G401 (cell line): ENCODE results near the gene ISG20L2. TPM values are rescaled to one million over a fixed set of nuclear protein-coding genes. Genes with fewer than 3 reads are reported as not detected.

ENCODE experiments used
- DNase-seq: peaks from one replicate; pipeline ENCODE4 v3.0.0-alpha.2; 2015; ENCODE audit warnings: low spot score
- in situ Hi-C: cut with HindIII; loops from 2 replicates; pipeline ENCODE4 v1.10.0; 2016; ENCODE audit warnings: low sequenced_read_pairs, mixed read lengths
- total RNA-seq: library from RNA; depleted of rRNA; stranded (reverse); fragments of >200 nt; shearing (Covaris generic); gene quantifications from 2 replicates; pipeline ENCODE4 v1.2.3, GENCODE V29; 2014

The ISG20L2 gene
- total RNA-seq, 1 experiment from 2014 or later, result 31.9 TPM

DNA sequence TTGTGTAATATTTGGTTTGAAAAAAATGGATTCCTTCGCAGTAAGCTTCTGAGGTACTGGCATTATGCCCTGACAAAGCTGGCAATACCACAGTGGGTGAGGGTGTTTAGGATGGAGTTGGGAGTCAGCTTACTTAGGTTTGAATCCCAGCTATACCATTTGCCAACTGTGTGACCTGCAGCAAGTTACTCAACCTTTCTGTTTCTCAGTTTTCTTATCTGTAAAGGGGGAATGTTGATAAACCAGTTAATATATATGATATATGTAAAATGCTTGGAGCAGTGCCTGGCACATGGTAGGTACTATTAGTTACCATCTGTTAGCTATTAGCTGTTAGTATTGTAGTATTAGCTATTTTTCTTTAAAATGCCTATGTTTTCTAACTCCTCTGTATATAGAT lies 27.8 kb upstream of the ISG20L2 start:
- no peak for DNase-seq
- in situ Hi-C loops, result no loop called here

GRCh38 chr1:156755527-156755950 lies 27.0 kb upstream of the ISG20L2 start:
- no peak for DNase-seq
- in situ Hi-C loops, result no loop called here

- no peak for DNase-seq
- in situ Hi-C loops, result no loop called here
These were observed 25.7 kb upstream of the ISG20L2 start for GRCh38 chr1:156754219-156754618.

GRCh38 chr1:156752843-156753482 lies 24.4 kb upstream of the ISG20L2 start:
- no peak for DNase-seq
- in situ Hi-C loops, result no loop called here

DNA sequence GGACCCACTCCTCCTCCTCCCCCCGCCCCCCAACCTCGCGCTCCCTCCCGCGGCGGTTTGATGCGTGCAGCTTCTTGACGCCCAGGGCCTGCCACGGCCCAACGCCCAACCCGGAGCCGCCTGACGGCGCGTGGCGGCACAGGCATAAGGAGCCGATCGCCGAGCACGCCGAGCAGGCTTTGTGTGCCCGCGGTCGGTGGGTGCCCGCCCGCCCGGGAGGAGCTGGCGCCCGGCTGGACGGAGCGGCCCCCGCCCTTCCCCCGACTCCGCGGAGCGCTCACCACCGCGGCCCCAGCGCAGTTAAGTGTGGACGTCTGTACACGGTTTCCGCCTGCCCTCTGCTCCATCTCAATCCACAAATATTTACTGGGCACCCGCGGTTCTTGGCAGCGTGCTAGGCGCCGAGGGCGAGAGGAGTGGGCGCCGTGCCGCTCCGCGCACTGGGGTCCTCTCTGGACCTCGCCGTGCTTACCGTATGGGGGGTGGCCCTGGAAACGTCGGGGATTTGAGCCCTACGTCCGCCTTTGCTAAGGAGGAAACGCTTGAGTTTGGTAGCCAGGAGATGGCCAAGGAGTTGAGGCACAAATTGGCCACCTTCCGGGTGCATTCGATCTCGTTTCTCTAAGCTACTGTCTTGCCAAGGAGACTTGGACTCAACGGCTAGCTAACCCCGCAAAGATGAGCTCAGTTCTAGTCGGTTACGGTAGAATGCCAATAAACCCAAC lies 23.4 kb upstream of the ISG20L2 start:
- in situ Hi-C loops, result no loop called here
- DNase-seq, result peak; percentile 97

- in situ Hi-C loops, result no loop called here
- no peak for DNase-seq
These were observed 22.8 kb upstream of the ISG20L2 start, which contains the start of gene HDGF for GRCh38 chr1:156751451-156751756. HDGF (minus strand) TSS chr1:156751675; CDS start chr1:156751429, 246 bp downstream.

DNA sequence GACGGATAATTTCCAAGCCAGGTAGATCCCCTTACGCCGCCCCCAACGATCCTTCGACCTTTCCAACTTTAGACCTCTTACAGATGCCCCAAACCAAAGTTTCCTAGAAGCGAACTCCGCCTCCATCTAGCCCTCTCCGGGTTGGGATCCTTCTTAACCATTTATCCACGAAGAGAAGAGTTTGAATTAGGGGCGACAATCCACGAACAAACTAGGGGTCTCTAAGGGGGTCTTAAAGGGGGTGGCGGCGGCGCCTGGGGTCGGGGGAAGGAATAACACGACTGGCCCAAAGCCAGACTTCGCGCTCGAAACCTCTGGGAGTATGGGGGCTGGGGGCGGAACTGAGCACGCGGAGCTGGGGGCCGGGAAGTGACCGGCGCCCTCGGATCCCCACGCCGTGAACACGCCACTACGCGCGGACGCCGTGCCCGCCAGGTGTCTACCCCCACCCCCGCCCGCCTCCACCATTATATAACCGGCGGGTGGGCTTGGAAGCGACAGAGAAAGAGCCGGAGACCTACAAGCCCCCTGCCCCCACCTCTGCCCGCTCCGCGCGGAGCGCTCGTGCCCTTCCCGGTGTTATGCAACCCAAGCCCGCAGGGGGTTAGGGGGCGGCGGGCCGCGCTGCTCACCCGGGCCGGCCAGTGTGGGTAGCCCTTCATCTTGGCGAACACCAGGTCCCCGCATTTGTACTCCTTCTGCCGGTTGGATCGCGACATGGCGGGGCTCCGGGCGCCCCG lies 22.3 kb upstream of the ISG20L2 start:
- no peak for DNase-seq
- in situ Hi-C loops, result no loop called here

DNA sequence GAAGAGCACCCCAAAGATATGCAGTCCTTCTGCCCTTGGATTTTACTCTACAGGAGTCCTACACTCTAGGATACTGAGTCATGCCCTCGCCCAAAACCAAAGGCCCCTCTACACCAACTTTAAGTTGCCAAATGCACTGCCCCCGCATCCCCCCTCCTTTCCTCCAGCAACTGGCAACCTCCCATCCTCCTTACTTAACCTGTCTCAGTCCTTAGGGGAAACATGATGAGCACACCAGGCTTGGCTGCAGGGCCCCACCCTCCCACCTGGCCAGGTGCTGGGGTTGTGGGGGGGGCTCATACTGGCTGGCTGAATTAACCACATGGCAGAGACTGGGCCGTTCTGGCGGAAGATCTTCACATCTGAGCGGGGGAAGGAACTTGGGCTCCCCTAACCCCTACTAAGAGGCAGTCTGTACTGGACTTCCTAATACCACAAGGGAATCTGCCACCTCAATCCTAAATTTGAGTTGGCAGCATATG lies 21.7 kb upstream of the ISG20L2 start:
- DNase-seq, result no peak
- in situ Hi-C loops, result no loop called here

DNA sequence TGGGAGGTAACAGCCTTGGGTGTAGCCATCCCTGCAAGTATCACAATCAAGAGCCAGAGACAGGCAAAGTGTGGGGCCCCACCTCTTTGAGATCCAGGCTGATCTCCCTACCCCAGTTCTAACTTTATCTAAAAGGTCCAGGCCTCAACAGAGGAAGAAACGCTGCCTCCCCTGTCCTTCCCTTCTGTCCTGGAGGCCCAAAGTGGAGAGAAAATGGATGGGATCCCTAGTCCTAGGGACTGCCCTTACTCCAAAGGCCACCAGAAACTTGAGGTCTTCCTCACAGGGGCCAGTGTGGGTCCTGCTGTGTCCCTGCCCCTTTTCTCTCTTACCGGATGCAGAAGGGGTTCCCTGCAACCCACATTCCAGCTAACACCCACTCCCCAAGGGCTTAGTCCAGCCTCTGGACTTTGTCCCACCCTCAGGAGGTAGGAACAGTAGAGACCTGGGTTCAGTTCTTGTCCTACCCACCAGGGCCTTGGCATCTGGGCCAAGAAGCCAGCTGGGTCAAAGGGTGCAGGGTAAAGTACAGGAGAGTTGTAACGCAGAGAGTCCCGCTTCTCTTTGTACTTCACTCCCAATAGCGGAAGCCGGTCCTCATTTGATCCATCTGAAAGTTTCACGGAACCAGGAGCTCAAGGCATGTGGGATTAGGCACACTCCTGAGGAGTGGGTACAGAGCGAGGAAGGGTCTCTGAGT lies 21.0 kb upstream of the ISG20L2 start:
- no peak for DNase-seq
- in situ Hi-C loops, result no loop called here

DNA sequence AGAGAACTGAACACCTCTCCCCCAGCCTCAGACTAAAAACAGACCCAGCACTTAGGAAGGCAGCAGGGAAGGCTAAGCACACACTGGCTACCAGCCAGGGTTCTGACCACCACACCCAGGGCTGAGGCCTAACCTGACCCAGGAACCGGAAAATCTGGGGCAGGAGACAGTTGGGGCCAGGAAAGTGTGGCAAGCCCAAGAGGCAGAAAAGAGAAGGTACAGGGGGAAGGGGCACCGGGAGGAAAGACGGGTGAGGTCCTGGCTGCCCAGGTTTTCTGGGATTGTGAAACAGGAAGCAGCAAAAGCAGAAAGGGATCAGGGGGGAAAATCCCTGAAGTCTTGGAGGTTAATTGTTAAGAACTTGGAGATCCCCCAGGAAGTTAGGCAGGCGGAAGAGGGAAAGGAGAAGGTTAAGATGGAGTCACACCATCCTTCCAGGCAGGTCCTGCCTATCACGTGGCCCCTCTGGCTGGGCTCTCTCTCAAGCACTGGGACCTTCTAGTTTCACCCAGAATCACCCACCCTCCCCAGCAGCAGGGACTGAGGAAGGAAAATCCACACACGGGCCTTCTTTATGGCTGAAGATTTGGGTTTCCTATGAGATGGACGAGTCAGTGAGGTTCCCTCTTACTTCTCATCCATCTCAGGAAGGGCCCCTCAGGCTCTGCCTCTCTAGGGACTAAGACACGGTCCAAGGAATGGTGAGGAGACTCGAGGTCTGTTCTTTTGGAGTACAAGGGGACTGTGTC lies 20.3 kb upstream of the ISG20L2 start:
- DNase-seq, result no peak
- in situ Hi-C loops, result no loop called here

- no peak for DNase-seq
- in situ Hi-C loops, result no loop called here
These were observed 19.4 kb upstream of the ISG20L2 start for GRCh38 chr1:156747742-156748669.

GRCh38 chr1:156746728-156747631 lies 18.4 kb upstream of the ISG20L2 start:
- DNase-seq, result peak; percentile 84
- in situ Hi-C loops, result no loop called here

- in situ Hi-C loops, result no loop called here
These were observed 17.8 kb upstream of the ISG20L2 start for GRCh38 chr1:156746406-156746727.

GRCh38 chr1:156745881-156746280 lies 17.3 kb upstream of the ISG20L2 start:
- in situ Hi-C loops, result no loop called here
- DNase-seq, result no peak

More at GRCh38 chr1:156746406-156746727, 17.8 kb upstream of the ISG20L2 start:
- no peak for DNase-seq

DNA sequence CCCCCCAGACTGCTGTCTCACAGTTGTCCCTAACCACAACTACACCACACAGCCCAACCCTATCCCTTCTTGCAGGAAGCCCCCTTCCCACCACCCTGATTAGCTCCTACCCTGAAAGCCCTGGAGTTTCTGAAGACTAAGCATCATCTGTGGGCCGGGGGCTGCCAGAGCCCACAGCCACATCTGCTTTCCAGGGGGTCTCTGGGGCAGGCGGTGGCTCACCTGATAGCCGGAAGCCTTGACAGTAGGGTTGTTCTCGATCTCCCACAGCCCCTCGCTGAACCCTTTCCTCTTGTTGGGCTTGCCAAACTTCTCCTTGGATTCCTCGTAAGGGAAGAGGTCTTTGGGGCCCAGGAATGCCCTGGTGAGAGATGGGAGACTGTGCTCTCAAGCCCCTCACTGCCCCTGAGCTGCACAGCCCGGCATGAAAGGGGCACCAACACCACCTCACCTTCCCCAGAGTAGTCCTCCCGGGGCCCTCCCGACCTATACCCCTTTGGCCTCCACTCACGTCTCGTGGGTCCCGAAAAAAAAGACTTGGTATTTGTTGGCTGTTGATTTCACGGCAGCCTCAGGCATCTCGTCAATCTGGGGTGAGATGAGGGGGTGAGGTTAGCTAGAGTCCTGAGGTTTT lies 16.3 kb upstream of the ISG20L2 start:
- in situ Hi-C loops, result no loop called here
- DNase-seq, result no peak

DNA sequence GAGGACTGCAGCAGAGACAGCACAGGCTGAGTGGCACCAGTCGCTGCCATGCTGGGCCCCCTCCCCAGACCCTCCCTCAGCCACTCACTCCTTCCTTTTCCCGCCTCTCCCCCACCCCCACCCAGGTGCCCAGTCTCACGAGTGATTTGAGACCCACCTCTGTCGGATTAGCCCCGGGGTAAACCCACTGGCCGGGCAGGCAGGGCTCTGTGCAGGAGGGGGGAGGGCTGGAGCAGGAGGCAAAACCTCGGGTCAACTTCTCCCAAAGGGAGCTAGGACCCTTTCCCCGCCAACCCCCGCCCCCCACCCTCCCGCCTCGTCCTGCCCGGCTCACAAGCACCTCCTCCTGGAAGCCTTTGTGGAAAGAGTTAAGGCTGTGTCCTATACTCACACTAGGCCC lies 15.8 kb upstream of the ISG20L2 start:
- no peak for DNase-seq
- in situ Hi-C loops, result no loop called here
